Esophagus mucosa (tissue), 1 donor: ENCODE results near the gene PIK3R1. TPM values are rescaled to one million over a fixed set of nuclear protein-coding genes. Genes with fewer than 3 reads are reported as not detected.
"Not testable (repeated sequence)": the region's sequence is repeated elsewhere in the genome, so short reads cannot be mapped to it uniquely, and the experiment has no call there.

Experiments used
- ATAC-seq: fragments of 200-7000 bp; cut with Tn5 transposase; one replicate; pipeline ENCODE4 v1.9.1; 2020
- total RNA-seq: library from RNA; stranded (reverse); gene quantifications from one replicate; pipeline ENCODE4 v1.2.4, GENCODE V29; 2023
- donor health status: DM: yes; HTN: yes; CAD: no.

The PIK3R1 gene
- total RNA-seq, 1 donor from 2014 or later = 26.9 TPM

- ATAC-seq = no peak
These were observed 21.2 kb upstream of the PIK3R1 start for GRCh38 chr5:68194386-68194785.

- no peak for ATAC-seq
These were observed 20.4 kb upstream of the PIK3R1 start for GRCh38 chr5:68195137-68195536.

GRCh38 chr5:68196876-68197275 lies 18.7 kb upstream of the PIK3R1 start:
- peak; percentile 54 for ATAC-seq

- no peak for ATAC-seq
These were observed 15.3 kb upstream of the PIK3R1 start for GRCh38 chr5:68200288-68200687.

- not testable (repeated sequence) for ATAC-seq
These were observed 4.9 kb upstream of the PIK3R1 start for GRCh38 chr5:68210654-68211053.

- no peak for ATAC-seq
These were observed 911 bp upstream of the PIK3R1 start for GRCh38 chr5:68214482-68215207.

GRCh38 chr5:68215898-68216244 lies 315 bp downstream of the PIK3R1 start:
- peak; percentile 64 for ATAC-seq

GRCh38 chr5:68216245-68217046 lies 890 bp downstream of the PIK3R1 start:
- ATAC-seq = peak; percentile 0

- no peak for ATAC-seq
These were observed 1.4 kb downstream of the PIK3R1 start for GRCh38 chr5:68217047-68217355.

- no peak for ATAC-seq
These were observed 2.0 kb downstream of the PIK3R1 start for GRCh38 chr5:68217528-68217927.

GRCh38 chr5:68219161-68219816 lies 3.7 kb downstream of the PIK3R1 start:
- no peak for ATAC-seq

GRCh38 chr5:68220260-68220659 lies 4.7 kb downstream of the PIK3R1 start:
- ATAC-seq = no peak

GRCh38 chr5:68220914-68221313 lies 5.4 kb downstream of the PIK3R1 start:
- ATAC-seq = no peak

GRCh38 chr5:68221488-68221887 lies 5.9 kb downstream of the PIK3R1 start:
- no peak for ATAC-seq

GRCh38 chr5:68222310-68222709 lies 6.8 kb downstream of the PIK3R1 start:
- no peak for ATAC-seq

- no peak for ATAC-seq
These were observed 7.3 kb downstream of the PIK3R1 start for GRCh38 chr5:68222824-68223354.

GRCh38 chr5:68223904-68224303 lies 8.3 kb downstream of the PIK3R1 start:
- ATAC-seq = no peak

GRCh38 chr5:68224509-68225187 lies 9.1 kb downstream of the PIK3R1 start:
- ATAC-seq = no peak

- peak; percentile 90 for ATAC-seq
These were observed 9.8 kb downstream of the PIK3R1 start for GRCh38 chr5:68225188-68225910.

GRCh38 chr5:68225911-68226545 lies 10.5 kb downstream of the PIK3R1 start:
- ATAC-seq = peak; percentile 17

GRCh38 chr5:68226546-68227073 lies 11.1 kb downstream of the PIK3R1 start:
- ATAC-seq = no peak
